Lung (tissue), 12 donors: ENCODE measurements around the gene NAALADL2. TPM values are rescaled to one million over a fixed set of nuclear protein-coding genes. Genes with fewer than 3 reads are reported as not detected.

Experiments
- ATAC-seq: fragments of 200-7000 bp; cut with Tn5 transposase; one replicate; pipeline ENCODE4 v1.9.1; 2020; ENCODE audit warnings: moderate number of reproducible peaks; ENCODE audit not compliant: insufficient read depth, low FRiP score
- DNase-seq, 3 donors: peaks; one replicate each; pipeline ENCODE4 v3.0.0-alpha.2; 2013 to 2017
- H3K27ac ChIP-seq, 2 donors: one replicate each; pipeline ENCODE4 v1.5.1; 2013; ENCODE audit warnings: mild to moderate bottlenecking in 2 of 2, moderate library complexity in 2 of 2, control low read depth in 1 of 2, inconsistent platforms in 1 of 2, low read depth in 1 of 2, low read length in 1 of 2
- H3K27me3 ChIP-seq, 3 donors: one replicate each; pipeline ENCODE4 v1.5.1; 2013; ENCODE audit warnings: low read length in 2 of 3; ENCODE audit not compliant: control insufficient read depth in 3 of 3, insufficient read depth in 3 of 3
- H3K36me3 ChIP-seq, 4 donors: one replicate each; pipeline ENCODE4 v1.5.1; 2013; ENCODE audit warnings: low read length in 4 of 4, mild to moderate bottlenecking in 1 of 4, moderate library complexity in 1 of 4; ENCODE audit not compliant: control insufficient read depth in 4 of 4, insufficient read depth in 4 of 4
- H3K4me1 ChIP-seq, 5 donors: one replicate each; pipeline ENCODE4 v1.5.1; 2013; ENCODE audit warnings: low read length in 5 of 5, mild to moderate bottlenecking in 2 of 5, moderate library complexity in 1 of 5; ENCODE audit not compliant: control insufficient read depth in 5 of 5, insufficient read depth in 5 of 5
- H3K4me3 ChIP-seq: one replicate; pipeline ENCODE4 v1.5.1; 2013; ENCODE audit warnings: mild to moderate bottlenecking, control low read depth, moderate library complexity
- H3K9ac ChIP-seq, 2 donors: one replicate each; pipeline ENCODE4 v1.5.1; 2013; ENCODE audit warnings: low read length in 2 of 2, control low read depth in 1 of 2; ENCODE audit not compliant: insufficient read depth in 1 of 2
- H3K9me3 ChIP-seq, 4 donors: one replicate each; pipeline ENCODE4 v1.5.1; 2013; ENCODE audit warnings: low read length in 3 of 4, mild to moderate bottlenecking in 1 of 4, moderate library complexity in 1 of 4; ENCODE audit not compliant: control insufficient read depth in 4 of 4, insufficient read depth in 3 of 4
- CTCF ChIP-seq: IDR thresholded peaks from 2 replicates; pipeline ENCODE4 v1.5.1; 2012; ENCODE audit warnings: mild to moderate bottlenecking; ENCODE audit errors: control extremely low read depth, extremely low read depth
- WGBS, 2 donors: extraction: QIAGEN DNeasy Blood & Tissue Kit; methylation state at CpG; one replicate each; pipeline ENCODE4 v1.1.7; 2013; 5-methylcytosine and 5-hydroxymethylcytosine counted together
- polyA plus RNA-seq, 2 donors: library from polyadenylated mRNA; stranded (reverse); fragments of 200-250 nt; gene quantifications; one replicate each; pipeline ENCODE4 v1.2.1, GENCODE V29; 2013
- total RNA-seq, 2 donors: library from RNA; depleted of rRNA in 1 of 2; stranded (reverse); fragments of >200 nt in 1 of 2; gene quantifications; one replicate each; pipeline ENCODE4 v1.2.1, GENCODE V29; 2014 to 2021
- donor health status: control.
- donor health status: control.
- donor health status: Bipolar disorder and iron deficiency.
- donor health status: healthy.
- donor health status: DM: yes; HTN: yes; CAD: no.

Gene NAALADL2
- total and polyA plus RNA-seq, 4 donors, result 0.49 to 46.7 (median 4.7) TPM

- 65 to 68% methylated on average over 1 of the region's 1 CpG for WGBS, 2 donors
- no peaks in the 10 kb centered on the region for H3K9me3 ChIP-seq
- ATAC-seq (no peak), DNase-seq (no peak)
- TF ChIP-seq CTCF, result no peak
- H3K36me3 ChIP-seq, result no peaks in the 10 kb centered on the region
- H3K27me3 ChIP-seq, result no peaks in the 10 kb centered on the region
- H3K9ac ChIP-seq, result no peak overlapping the region
- H3K4me3 ChIP-seq, result no peak overlapping the region
- H3K27ac ChIP-seq, result no peak overlapping the region
- H3K4me1 ChIP-seq, result no peaks in the 10 kb centered on the region
Measured at GRCh38 chr3:175410251-175410650, 551.1 kb downstream of the NAALADL2 start.

GRCh38 chr3:175411405-175411804 is 552.3 kb downstream of the NAALADL2 start:
- no peak for TF ChIP-seq CTCF
- no peak for ATAC-seq
- H3K4me1 ChIP-seq, result no peaks in the 10 kb centered on the region
- DNase-seq, result no peak
- H3K9ac ChIP-seq, result no peak overlapping the region
- no peaks in the 10 kb centered on the region for H3K36me3 ChIP-seq
- no peaks in the 10 kb centered on the region for H3K27me3 ChIP-seq
- no peak overlapping the region for H3K4me3 ChIP-seq
- H3K9me3 ChIP-seq, result no peaks in the 10 kb centered on the region
- 90 to 92% methylated on average over 4 of the region's 4 CpGs for WGBS, 2 donors
- no peak overlapping the region for H3K27ac ChIP-seq

- no peak for DNase-seq
- H3K27ac ChIP-seq, result no peak overlapping the region
- H3K9ac ChIP-seq, result no peak overlapping the region
- no peaks in the 10 kb centered on the region for H3K9me3 ChIP-seq
- H3K27me3 ChIP-seq, result no peaks in the 10 kb centered on the region
- H3K4me1 ChIP-seq, result no peaks in the 10 kb centered on the region
- no peak for TF ChIP-seq CTCF
- H3K4me3 ChIP-seq, result no peak overlapping the region
- WGBS, 2 donors, result 89 to 92% methylated on average over 6 of the region's 6 CpGs
- no peak for ATAC-seq
- no peaks in the 10 kb centered on the region for H3K36me3 ChIP-seq
Measured at GRCh38 chr3:175411946-175412345, 552.8 kb downstream of the NAALADL2 start.

- H3K4me1 ChIP-seq, result peaks cover 0 to 3% (median 0%) of the 10 kb centered on the region in 5 donors
- no peak overlapping the region for H3K27ac ChIP-seq
- WGBS, 2 donors, result 93 to 94% methylated on average over 4 of the region's 4 CpGs
- H3K4me3 ChIP-seq, result no peak overlapping the region
- no peaks in the 10 kb centered on the region for H3K27me3 ChIP-seq
- DNase-seq (no peak), ATAC-seq (no peak)
- no peaks in the 10 kb centered on the region for H3K9me3 ChIP-seq
- no peak for TF ChIP-seq CTCF
- H3K9ac ChIP-seq, result no peak overlapping the region
- no peaks in the 10 kb centered on the region for H3K36me3 ChIP-seq
Measured at GRCh38 chr3:175413926-175414325, 554.8 kb downstream of the NAALADL2 start.
